GM13976 (cell line): ENCODE measurements around the gene TBX18.

Experiments
- DNase-seq: peaks from one replicate; pipeline ENCODE4 v3.0.0; 2012; ENCODE audit warnings: low spot score
- CTCF ChIP-seq: IDR thresholded peaks from 2 replicates; pipeline ENCODE4 v1.5.1; 2012; ENCODE audit warnings: borderline replicate concordance, mild to moderate bottlenecking; ENCODE audit not compliant: insufficient read depth; ENCODE audit errors: extremely low read depth, missing control alignments, control extremely low read depth
- in situ Hi-C: fragments of 300-500 bp; cut with MboI; formaldehyde crosslinking; loops from one replicate; pipeline ENCODE4 v1.12.0; 2022; ENCODE audit warnings: low sequenced_read_pairs, mixed read lengths, inconsistent platforms; ENCODE audit not compliant: unreplicated experiment

TBX18 gene

GRCh38 chr6:84669945-84670344 is 94.5 kb downstream of the TBX18 start:
- in situ Hi-C loops: no loop called here
- TF ChIP-seq CTCF: no peak
- DNase-seq: no peak

GRCh38 chr6:84667252-84668213 is 96.9 kb downstream of the TBX18 start:
- in situ Hi-C loops: no loop called here
- DNase-seq: no peak
- no peak for TF ChIP-seq CTCF

GRCh38 chr6:84665401-84665800 is 99.0 kb downstream of the TBX18 start:
- no peak for DNase-seq
- no peak for TF ChIP-seq CTCF
- in situ Hi-C loops: no loop called here

DNA sequence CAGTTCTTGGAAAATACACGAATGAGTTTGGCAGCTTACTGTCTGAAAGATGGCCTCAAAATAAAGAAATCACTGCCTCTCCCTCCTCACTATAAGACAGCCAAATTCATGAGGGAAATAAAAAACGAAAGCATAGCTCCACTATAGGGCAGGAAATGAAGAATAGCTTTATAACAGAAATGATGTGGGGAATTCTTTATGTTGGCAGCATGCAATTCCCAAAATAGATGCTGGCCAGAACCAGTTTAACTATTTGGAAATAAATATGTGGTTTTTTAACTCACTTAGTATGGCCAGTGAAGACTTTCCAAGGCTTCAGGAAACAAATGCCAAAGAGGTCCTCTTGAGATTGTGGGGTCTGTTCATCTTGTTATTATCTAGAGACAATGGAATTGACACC is 100.5 kb downstream of the TBX18 start:
- TF ChIP-seq CTCF: no peak
- no peak for DNase-seq
- in situ Hi-C loops: no loop called here

DNA sequence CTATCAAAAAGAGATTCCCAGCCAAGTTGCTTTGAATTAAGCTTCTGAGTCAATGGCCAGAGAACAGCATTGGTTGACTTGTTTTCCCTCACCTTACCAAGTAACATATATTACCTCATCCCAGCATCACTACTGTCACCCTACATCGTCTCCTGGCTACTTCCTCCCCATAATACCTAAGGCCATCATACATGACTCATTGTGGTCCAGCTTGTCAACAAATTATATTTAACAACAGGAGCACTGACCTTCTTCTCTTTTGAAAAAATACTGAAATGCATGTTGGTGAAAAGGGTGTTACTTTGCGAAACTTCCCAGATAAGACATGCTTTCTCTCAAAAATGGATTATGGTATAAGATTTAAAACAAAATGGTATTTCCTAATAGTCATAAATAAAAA is 106.9 kb downstream of the TBX18 start:
- no peak for TF ChIP-seq CTCF
- DNase-seq: no peak
- in situ Hi-C loops: no loop called here

DNA sequence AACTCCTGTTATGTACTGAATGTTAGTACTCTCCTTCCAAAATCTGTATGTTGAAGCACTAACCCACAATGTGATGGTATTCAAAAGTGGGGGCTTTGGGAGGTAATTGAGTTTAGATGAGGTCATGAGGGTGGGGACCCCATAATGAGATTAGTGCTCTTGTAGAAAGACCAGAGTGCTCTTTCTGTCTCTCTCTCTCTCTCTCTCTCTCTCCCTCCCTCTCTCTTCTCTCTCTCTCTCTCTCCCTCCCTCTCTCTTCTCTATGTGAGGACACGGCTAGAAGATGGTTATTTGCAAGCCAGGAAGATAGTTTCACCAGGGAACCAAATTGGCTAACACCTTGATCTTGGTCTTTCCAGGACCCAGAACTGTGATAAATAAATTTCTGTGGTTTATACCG is 107.4 kb downstream of the TBX18 start:
- DNase-seq: no peak
- in situ Hi-C loops: no loop called here
- TF ChIP-seq CTCF: no peak

DNA sequence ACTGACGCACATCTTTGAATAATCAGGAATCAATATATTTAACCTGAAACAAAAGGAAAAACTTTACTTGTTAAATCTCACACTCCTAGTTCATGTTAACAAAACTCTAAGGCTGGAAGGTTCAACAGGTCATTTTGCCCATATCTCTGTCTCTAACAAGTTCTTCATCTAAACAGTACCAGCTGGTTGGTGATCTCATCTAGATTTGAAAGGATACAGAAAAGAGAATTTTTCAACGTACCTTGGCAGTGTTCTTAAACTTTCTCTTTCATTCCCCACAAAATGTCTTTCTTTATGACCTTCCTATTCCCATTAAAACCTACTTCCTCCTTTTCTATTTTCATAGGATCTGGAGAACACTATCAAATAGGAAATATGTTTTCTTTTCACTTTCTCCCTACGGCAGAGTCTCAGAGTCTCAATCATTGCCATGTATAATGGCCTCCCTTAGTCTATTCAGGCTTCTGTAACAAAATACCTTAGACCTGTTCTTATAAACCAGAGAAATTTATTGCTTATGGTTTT is 111.3 kb downstream of the TBX18 start:
- no peak for TF ChIP-seq CTCF
- in situ Hi-C loops: no loop called here

More for the DNA sequence above, 111.3 kb downstream of the TBX18 start:
- no peak for DNase-seq
